ES-I3 (cell line): ENCODE data around the gene CHKA.
A peak's percentile ranks its signal among the peaks of the same experiment; 100 is the strongest.

Experiments used
- H3K36me3 ChIP-seq: 2 replicates; pipeline ENCODE4 v1.6.1; 2013; ENCODE audit warnings: mild to moderate bottlenecking, low read length, control low read depth, moderate library complexity; ENCODE audit not compliant: insufficient read depth
- H3K4me1 ChIP-seq: 2 replicates; pipeline ENCODE4 v1.6.1; 2013; ENCODE audit warnings: mild to moderate bottlenecking, control low read depth, low read length; ENCODE audit not compliant: insufficient read depth
- H3K9ac ChIP-seq: 2 replicates; pipeline ENCODE4 v1.6.1; 2013; ENCODE audit warnings: low read depth, mild to moderate bottlenecking, low read length, moderate library complexity
- H3K9me3 ChIP-seq: 2 replicates; pipeline ENCODE4 v1.6.1; 2013; ENCODE audit warnings: mild to moderate bottlenecking, low read length, moderate library complexity; ENCODE audit not compliant: control insufficient read depth, insufficient read depth

Gene CHKA

GRCh38 chr11:68044145-68044813, 76.9 kb downstream of the CHKA start:
- Histone ChIP-seq H3K9me3 (no peaks in the 10 kb centered on the region), H3K4me1 (peaks cover 15% of the 10 kb centered on the region; the same call in 1 of the 2 replicates), H3K36me3 (no peaks in the 10 kb centered on the region), H3K9ac (no peak overlapping the region)

- Histone ChIP-seq H3K9ac (no peak overlapping the region), H3K9me3 (no peaks in the 10 kb centered on the region), H3K4me1 (peaks cover 16% of the 10 kb centered on the region; the same call in 1 of the 2 replicates), H3K36me3 (no peaks in the 10 kb centered on the region)
Observed at GRCh38 chr11:68043349-68044144, 77.6 kb downstream of the CHKA start.

GRCh38 chr11:68043029-68043348, 78.2 kb downstream of the CHKA start:
- Histone ChIP-seq H3K36me3 (no peaks in the 10 kb centered on the region), H3K9ac (no peak overlapping the region), H3K4me1 (peaks cover 22% of the 10 kb centered on the region; the same call in 1 of the 2 replicates), H3K9me3 (no peaks in the 10 kb centered on the region)

GRCh38 chr11:68042219-68043028, 78.8 kb downstream of the CHKA start:
- Histone ChIP-seq H3K9me3 (no peaks in the 10 kb centered on the region), H3K36me3 (no peaks in the 10 kb centered on the region), H3K9ac (no peak overlapping the region), H3K4me1 (peaks cover 25% of the 10 kb centered on the region; the same call in 1 of the 2 replicates)

- Histone ChIP-seq H3K36me3 (no peaks in the 10 kb centered on the region), H3K9ac (no peak overlapping the region), H3K4me1 (peaks cover 25% of the 10 kb centered on the region; the same call in 1 of the 2 replicates), H3K9me3 (no peaks in the 10 kb centered on the region)
Observed at GRCh38 chr11:68041617-68042218, 79.5 kb downstream of the CHKA start.

GRCh38 chr11:68040957-68041591, 80.1 kb downstream of the CHKA start:
- no peak overlapping the region for H3K9ac ChIP-seq
- peaks cover 25% of the 10 kb centered on the region; the same call in 1 of the 2 replicates for H3K4me1 ChIP-seq
- H3K36me3 ChIP-seq = no peaks in the 10 kb centered on the region
- no peaks in the 10 kb centered on the region for H3K9me3 ChIP-seq

- Histone ChIP-seq H3K36me3 (no peaks in the 10 kb centered on the region), H3K4me1 (peaks cover 25% of the 10 kb centered on the region; the same call in 1 of the 2 replicates), H3K9me3 (no peaks in the 10 kb centered on the region), H3K9ac (peak overlapping the region; percentile 30)
Observed at GRCh38 chr11:68040101-68040956, 80.9 kb downstream of the CHKA start.

GRCh38 chr11:68039526-68040086, 81.6 kb downstream of the CHKA start:
- H3K36me3 ChIP-seq = no peaks in the 10 kb centered on the region
- H3K9ac ChIP-seq = peak overlapping the region; percentile 57; the same call in 1 of the 2 replicates
- peaks cover 25% of the 10 kb centered on the region; the same call in 1 of the 2 replicates for H3K4me1 ChIP-seq
- H3K9me3 ChIP-seq = no peaks in the 10 kb centered on the region

- H3K36me3 ChIP-seq = 0 out of 2 replicates have a peak, but pooled peaks cover 3% of the 10 kb centered on the region
- peak within 1 kb of the TSS; percentile 57 for H3K9ac ChIP-seq
- H3K4me1 ChIP-seq = peaks cover 23% of the 10 kb centered on the region; the same call in 1 of the 2 replicates
- no peaks in the 10 kb centered on the region for H3K9me3 ChIP-seq
Observed at GRCh38 chr11:68038718-68039525, 82.3 kb downstream of the CHKA start, which contains the start of gene TCIRG1. Gene TCIRG1, plus strand, starts transcription at chr11:68039025. Its CDS starts 2,247 bp downstream, at chr11:68041272.

- Histone ChIP-seq H3K9me3 (no peaks in the 10 kb centered on the region), H3K9ac (peak overlapping the region; percentile 57), H3K4me1 (peaks cover 23% of the 10 kb centered on the region; the same call in 1 of the 2 replicates), H3K36me3 (0 out of 2 replicates have a peak, but pooled peaks cover 3% of the 10 kb centered on the region)
Observed at GRCh38 chr11:68038226-68038717, 82.9 kb downstream of the CHKA start.

- 0 out of 2 replicates have a peak, but pooled peaks cover 3% of the 10 kb centered on the region for H3K36me3 ChIP-seq
- no peaks in the 10 kb centered on the region for H3K9me3 ChIP-seq
- H3K4me1 ChIP-seq = peaks cover 23% of the 10 kb centered on the region; the same call in 1 of the 2 replicates
- H3K9ac ChIP-seq = no peak overlapping the region
Observed at GRCh38 chr11:68037411-68038225, 83.6 kb downstream of the CHKA start.
